Kidney glomerular epithelial cell (primary cell): ENCODE results near the gene HCN2.

Source experiments
- DNase-seq: peaks from one replicate; lab custom pipeline; 2025; lab: John Stamatoyannopoulos, UW

Gene HCN2

GRCh38 chr19:589693-590395 is at the start of gene HCN2:
HCN2 (plus strand) TSS chr19:589881; CDS start chr19:589946, 65 bp downstream.
- DNase-seq, result no peak

- no peak for DNase-seq
Observed at GRCh38 chr19:540867-541637, 48.6 kb upstream of the HCN2 start.

DNA sequence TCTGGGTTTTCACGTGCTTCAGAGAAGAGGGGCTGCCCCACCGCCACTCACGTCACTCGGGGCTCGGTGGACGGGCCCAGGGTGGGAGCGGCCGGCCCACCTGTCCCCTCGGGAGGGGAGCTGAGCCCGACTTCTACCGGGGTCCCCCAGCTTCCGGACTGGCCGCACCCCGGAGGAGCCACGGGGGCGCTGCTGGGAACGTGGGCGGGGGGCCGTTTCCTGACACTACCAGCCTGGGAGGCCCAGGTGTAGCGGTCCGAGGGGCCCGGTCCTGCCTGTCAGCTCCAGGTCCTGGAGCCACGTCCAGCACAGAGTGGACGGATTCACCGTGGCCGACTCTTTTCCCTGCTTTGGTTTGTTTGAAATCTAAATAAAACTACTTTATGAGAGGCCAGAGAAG is 48.0 kb upstream of the HCN2 start:
- no peak for DNase-seq

- no peak for DNase-seq
Observed at GRCh38 chr19:542173-542866, 47.4 kb upstream of the HCN2 start.

DNA sequence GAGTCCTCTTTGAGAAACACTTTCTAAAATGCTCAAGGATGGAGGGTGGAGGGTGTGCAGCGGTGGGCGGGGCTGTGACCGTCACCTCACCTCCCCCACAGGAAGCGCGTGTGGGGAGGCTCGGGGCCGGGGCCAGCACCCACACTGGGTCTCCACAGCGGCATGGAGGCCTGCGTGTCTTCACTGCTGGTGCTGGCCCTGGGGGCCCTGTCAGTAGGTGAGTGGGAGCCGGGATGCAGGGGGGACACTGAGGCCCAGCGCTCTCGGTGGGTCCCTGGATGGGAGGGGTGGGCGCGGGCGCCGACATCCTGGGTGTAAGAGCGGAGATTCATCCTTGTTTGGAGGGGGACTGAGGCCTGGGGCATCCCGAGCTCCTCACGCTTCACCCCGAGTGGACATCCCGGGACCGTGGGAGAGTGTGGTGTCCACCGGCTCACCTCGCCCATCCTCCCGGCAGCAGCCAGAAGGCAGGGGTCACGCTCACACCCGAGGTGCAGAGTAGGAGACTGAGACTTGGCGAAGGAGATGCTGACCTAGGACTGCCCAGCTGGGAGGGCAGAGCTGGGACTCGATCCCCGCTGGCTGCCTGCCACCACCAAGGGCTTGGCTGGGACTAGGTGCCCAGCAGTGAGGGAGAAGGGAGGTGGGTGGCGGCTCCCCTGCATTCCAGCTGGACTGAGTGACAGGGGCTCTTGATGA is 45.6 kb upstream of the HCN2 start, which contains the start of gene GZMM:
GZMM (plus strand) TSS at position 144 of the 699 bp plus-strand sequence; CDS start at position 163, 19 bp downstream.
- no peak for DNase-seq

DNA sequence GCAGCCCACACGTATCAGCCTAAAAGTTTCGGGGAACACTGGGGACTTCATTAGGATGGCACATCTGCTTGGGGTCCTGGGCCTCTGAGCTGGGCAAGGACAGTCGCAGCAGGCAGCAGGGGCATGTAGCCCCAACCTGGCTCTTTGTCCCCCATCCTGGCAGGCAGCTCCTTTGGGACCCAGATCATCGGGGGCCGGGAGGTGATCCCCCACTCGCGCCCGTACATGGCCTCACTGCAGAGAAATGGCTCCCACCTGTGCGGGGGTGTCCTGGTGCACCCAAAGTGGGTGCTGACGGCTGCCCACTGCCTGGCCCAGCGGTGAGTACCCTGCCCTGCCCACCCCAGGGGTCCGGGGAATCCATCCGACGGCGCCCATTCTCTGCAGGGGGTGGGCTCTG is 42.6 kb upstream of the HCN2 start:
- DNase-seq, result no peak

DNA sequence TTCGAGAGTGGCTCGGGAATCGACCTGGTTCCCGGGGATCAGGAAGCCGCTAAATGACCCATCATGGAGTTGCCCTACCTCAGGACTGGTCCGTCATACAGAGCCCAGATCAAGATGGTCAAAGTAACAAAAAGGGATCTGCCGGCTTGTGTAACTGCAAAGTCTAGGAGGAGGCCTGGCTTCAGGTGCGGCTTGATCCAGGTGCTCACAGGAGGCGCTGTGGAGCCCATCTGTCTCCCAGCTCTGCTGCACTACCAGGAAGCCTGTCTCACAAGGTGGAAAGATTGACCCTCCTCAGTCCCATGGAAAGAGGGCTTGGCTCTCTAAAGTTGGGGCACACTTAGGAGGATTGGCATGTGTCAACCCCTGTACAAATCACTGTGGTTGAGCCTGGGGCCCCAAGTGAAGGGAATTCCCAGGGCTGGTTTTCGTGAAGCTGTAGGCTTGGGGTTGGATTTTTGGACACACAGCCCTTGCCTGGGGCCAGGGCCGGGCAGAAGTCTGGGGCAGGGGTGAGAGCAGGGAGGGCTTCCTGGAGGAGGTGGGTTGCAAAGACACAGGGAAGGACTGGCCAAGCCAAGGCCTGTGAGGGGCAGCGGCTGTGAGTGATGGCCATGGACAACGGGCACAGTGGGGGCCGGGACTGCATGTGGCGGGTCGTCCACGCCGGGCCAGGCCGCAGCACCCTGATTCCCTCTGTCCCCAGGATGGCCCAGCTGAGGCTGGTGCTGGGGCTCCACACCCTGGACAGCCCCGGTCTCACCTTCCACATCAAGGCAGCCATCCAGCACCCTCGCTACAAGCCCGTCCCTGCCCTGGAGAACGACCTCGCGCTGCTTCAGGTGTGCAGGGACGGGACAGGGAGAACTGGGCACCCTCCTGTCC is 41.6 kb upstream of the HCN2 start:
- no peak for DNase-seq

GRCh38 chr19:548886-549830 is 40.5 kb upstream of the HCN2 start:
- DNase-seq, result no peak

DNA sequence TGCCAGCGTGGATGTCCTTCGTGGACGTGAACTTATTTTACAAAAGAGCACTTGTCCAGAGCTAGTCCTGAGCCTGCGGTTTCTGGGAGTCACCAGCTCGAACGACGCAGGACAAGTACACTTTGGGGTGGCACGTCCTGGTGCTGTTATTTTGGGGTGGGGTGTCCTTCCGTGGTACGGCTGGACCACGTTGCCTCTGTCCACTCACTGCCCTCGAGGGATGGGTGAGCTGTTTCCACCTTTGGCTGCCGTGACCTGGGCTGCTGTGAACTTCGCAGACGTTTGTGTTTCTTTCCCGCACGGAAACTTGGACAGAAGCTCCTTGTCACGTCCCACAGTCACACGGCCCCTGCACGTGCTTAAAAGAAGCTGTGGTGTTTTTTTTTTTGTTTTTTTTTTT is 34.9 kb upstream of the HCN2 start:
- DNase-seq, result no peak

- DNase-seq, result no peak
Observed at GRCh38 chr19:555474-555808, 34.2 kb upstream of the HCN2 start.

DNA sequence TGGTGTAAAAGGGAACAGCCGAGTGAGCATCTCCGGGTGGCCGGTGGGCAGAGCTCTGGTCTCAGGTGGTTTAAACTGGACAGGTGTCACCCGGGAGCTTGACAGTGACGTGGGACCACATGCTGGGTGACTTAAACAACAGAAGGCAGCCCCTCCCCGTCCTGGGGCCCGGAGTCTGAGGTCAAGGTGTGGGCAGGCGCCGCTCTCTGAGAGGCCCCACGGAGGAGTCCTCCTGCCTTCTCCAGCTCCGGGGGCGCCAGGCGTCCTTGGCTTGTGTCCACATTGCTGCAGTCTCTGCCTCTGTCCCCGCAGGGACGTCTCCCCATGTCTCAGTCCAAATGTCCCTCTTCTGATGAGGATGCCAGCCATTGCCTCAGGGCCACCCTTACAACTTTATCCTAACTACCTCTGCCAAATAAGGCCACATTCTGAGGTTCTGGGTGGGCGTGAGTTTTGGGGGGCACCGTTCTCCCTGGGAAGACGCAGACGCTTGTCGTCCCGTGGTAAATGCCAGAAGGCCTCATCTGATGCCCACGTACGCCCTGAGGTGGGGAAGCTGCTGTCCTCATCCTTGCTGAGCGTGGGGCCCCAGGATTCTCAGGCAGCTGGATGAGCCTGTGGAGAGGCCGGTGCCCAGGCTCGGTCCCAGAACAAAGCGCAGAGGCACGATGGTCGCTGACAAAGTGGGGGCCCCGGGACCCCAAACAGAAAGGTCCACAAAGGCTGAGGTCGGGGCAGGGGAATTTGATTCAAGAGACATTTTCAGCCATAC is 32.9 kb upstream of the HCN2 start:
- DNase-seq, result no peak

- no peak for DNase-seq
Observed at GRCh38 chr19:558770-559439, 30.8 kb upstream of the HCN2 start.

GRCh38 chr19:560121-560520 is 29.6 kb upstream of the HCN2 start:
- DNase-seq, result no peak

GRCh38 chr19:566403-566802 is 23.3 kb upstream of the HCN2 start:
- DNase-seq, result no peak

DNA sequence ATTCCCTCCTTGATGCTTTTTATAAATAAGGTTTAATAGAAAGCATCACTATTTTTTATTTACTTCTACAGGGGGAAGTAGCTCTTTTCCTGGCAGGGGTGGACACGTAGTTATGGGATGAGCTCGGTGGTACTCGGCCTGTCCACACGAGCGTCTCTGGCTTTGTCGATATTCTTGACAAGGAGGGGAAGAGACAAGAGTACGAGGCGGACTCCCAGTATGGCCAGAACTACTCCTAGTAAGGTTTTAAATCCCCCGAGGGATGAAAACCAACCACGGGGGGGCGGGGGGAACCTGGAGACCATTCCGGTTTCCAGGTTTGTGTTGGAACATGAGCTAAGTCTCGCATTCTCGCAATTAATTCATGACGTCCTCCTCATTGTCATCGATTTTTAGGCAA is 22.8 kb upstream of the HCN2 start:
- no peak for DNase-seq

DNA sequence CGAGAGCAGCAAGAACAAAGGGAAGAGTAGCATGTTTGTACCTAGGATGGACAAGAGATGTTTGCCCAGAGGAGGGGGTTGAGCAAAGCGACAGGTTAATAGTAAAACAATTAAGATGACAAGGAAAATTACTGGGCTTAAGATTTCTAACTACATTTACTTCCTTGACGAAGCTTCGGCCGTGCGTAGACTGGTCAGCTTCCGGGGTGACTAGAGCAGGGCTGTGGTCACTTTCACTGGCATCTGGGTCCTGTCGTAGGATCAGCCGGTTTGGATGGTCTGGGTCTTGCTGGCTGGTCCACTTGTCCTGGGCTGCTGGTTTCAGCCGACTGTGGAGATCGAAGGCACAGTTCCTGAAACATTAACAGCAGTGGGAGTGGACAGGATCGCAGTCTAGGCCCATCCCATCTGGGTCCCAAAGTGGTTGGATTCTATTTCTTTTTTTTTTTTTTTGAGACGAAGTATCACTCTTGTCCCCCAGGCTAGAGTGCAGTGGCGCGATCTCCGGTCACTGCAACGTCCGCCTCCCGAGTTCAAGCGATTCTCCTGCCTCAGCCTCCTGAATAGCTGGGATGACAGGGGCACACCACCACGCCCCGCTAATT is 22.3 kb upstream of the HCN2 start:
- no peak for DNase-seq

DNA sequence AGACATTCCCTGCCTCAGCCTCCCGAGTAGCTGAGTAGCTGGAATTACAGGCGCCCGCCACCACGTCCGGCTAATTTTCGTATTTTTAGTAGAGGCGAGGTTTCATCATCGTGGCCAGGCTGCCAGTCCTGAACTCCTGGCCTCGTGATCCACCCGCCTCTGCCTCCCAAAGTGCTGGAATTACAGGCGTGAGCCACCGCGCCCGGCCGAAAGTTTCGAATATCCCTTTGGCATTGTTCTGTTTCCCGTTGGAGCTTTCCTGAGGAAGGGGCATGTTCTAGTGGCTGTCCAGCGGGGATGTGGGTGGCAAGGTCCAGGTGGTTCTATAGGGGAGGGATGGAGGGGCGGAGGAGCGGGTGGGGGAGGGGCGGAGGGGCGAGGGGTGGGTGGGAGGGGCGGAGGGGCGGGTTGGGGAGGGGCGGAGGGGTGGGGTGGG is 19.4 kb upstream of the HCN2 start:
- no peak for DNase-seq

DNA sequence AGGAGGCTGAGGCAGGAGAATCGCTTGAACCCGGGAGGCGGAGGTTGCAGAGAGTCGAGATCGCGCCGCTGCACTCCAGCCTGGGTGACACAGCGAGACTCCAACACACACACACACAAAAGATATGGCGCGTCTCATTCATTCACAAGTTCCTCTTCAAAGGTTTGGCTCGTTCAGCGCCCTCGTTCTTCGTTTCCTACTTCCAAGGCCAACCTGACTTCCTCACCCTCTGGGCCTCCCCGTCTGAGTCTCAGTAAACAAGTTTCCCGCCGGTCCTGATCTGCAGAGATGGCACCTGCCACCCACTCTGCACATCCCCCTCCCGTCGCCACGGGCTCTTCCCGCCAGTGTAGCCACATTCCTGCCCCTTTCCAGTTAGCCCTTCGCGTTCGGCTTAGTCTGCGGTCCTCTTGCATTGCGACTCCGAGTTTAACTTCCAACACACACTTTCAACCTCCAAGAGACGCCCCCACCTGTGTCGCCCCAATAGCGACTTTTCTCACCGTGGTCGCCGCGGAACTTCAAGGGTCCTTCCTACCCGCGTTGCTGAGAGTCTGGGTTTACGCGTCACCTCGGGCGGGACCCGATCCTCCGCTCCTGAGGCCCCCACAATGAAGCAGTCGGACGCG is 18.6 kb upstream of the HCN2 start:
- DNase-seq, result no peak
